HEK293 (cell line): ENCODE results near the gene RSBN1L.

Experiments
- CTCF ChIP-seq: fragments of 450-650 bp; formaldehyde crosslinking; IDR thresholded peaks from 2 replicates; pipeline ENCODE4 v1.5.1; 2016; ENCODE audit warnings: missing biosample characterization, missing genetic modification characterization
- YY1 ChIP-seq: fragments of 450-650 bp; formaldehyde crosslinking; IDR thresholded peaks from 2 replicates; pipeline ENCODE4 v1.5.1; 2018; ENCODE audit warnings: missing biosample characterization, missing genetic modification characterization
- ZNF280C ChIP-seq: fragments of 450-650 bp; formaldehyde crosslinking; IDR thresholded peaks from 2 replicates; pipeline ENCODE4 v1.5.1; 2016; ENCODE audit warnings: missing biosample characterization, missing genetic modification characterization
- ZNF354C ChIP-seq: fragments of 450-650 bp; formaldehyde crosslinking; IDR thresholded peaks from 2 replicates; pipeline ENCODE4 v1.5.1; 2016; ENCODE audit warnings: missing biosample characterization, missing genetic modification characterization, low read depth, borderline replicate concordance
- ZNF677 ChIP-seq: fragments of 450-650 bp; IDR thresholded peaks from 2 replicates; pipeline ENCODE4 v1.5.0; 2018; ENCODE audit warnings: missing biosample characterization, mild to moderate bottlenecking, missing genetic modification characterization, moderate library complexity
- TF ChIP-seq, protein P1 (sequence below): fragments of 450-650 bp; formaldehyde crosslinking; IDR thresholded peaks from 2 replicates; pipeline ENCODE4 v1.5.1; 2016; ENCODE audit warnings: missing biosample characterization, missing genetic modification characterization
- TF ChIP-seq, protein P2 (sequence below): fragments of 450-650 bp; formaldehyde crosslinking; IDR thresholded peaks from 2 replicates; pipeline ENCODE4 v1.5.1; 2016; ENCODE audit warnings: missing biosample characterization, missing genetic modification characterization, borderline replicate concordance
- TF ChIP-seq, protein P3 (sequence below): fragments of 450-650 bp; formaldehyde crosslinking; IDR thresholded peaks from 2 replicates; pipeline ENCODE4 v1.5.1; 2016; ENCODE audit warnings: missing biosample characterization, missing genetic modification characterization

GRCh38 chr7:77651575-77652162, 44.6 kb upstream of the RSBN1L start:
- no peak for TF ChIP-seq ZNF354C (tag by site-specific recombination)
- TF ChIP-seq CTCF, result no peak
- TF ChIP-seq, protein P1, sequence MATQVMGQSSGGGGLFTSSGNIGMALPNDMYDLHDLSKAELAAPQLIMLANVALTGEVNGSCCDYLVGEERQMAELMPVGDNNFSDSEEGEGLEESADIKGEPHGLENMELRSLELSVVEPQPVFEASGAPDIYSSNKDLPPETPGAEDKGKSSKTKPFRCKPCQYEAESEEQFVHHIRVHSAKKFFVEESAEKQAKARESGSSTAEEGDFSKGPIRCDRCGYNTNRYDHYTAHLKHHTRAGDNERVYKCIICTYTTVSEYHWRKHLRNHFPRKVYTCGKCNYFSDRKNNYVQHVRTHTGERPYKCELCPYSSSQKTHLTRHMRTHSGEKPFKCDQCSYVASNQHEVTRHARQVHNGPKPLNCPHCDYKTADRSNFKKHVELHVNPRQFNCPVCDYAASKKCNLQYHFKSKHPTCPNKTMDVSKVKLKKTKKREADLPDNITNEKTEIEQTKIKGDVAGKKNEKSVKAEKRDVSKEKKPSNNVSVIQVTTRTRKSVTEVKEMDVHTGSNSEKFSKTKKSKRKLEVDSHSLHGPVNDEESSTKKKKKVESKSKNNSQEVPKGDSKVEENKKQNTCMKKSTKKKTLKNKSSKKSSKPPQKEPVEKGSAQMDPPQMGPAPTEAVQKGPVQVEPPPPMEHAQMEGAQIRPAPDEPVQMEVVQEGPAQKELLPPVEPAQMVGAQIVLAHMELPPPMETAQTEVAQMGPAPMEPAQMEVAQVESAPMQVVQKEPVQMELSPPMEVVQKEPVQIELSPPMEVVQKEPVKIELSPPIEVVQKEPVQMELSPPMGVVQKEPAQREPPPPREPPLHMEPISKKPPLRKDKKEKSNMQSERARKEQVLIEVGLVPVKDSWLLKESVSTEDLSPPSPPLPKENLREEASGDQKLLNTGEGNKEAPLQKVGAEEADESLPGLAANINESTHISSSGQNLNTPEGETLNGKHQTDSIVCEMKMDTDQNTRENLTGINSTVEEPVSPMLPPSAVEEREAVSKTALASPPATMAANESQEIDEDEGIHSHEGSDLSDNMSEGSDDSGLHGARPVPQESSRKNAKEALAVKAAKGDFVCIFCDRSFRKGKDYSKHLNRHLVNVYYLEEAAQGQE (tag by site-specific recombination), result no peak
- TF ChIP-seq, protein P2, sequence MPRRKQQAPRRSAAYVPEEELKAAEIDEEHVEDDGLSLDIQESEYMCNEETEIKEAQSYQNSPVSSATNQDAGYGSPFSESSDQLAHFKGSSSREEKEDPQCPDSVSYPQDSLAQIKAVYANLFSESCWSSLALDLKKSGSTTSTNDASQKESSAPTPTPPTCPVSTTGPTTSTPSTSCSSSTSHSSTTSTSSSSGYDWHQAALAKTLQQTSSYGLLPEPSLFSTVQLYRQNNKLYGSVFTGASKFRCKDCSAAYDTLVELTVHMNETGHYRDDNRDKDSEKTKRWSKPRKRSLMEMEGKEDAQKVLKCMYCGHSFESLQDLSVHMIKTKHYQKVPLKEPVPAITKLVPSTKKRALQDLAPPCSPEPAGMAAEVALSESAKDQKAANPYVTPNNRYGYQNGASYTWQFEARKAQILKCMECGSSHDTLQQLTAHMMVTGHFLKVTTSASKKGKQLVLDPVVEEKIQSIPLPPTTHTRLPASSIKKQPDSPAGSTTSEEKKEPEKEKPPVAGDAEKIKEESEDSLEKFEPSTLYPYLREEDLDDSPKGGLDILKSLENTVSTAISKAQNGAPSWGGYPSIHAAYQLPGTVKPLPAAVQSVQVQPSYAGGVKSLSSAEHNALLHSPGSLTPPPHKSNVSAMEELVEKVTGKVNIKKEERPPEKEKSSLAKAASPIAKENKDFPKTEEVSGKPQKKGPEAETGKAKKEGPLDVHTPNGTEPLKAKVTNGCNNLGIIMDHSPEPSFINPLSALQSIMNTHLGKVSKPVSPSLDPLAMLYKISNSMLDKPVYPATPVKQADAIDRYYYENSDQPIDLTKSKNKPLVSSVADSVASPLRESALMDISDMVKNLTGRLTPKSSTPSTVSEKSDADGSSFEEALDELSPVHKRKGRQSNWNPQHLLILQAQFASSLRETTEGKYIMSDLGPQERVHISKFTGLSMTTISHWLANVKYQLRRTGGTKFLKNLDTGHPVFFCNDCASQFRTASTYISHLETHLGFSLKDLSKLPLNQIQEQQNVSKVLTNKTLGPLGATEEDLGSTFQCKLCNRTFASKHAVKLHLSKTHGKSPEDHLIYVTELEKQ (tag by site-specific recombination), result no peak
- no peak for TF ChIP-seq ZNF280C (tag by site-specific recombination)
- TF ChIP-seq YY1 (tag by site-specific recombination), result no peak
- TF ChIP-seq ZNF677 (tag by site-specific recombination), result no peak
- TF ChIP-seq, protein P3, sequence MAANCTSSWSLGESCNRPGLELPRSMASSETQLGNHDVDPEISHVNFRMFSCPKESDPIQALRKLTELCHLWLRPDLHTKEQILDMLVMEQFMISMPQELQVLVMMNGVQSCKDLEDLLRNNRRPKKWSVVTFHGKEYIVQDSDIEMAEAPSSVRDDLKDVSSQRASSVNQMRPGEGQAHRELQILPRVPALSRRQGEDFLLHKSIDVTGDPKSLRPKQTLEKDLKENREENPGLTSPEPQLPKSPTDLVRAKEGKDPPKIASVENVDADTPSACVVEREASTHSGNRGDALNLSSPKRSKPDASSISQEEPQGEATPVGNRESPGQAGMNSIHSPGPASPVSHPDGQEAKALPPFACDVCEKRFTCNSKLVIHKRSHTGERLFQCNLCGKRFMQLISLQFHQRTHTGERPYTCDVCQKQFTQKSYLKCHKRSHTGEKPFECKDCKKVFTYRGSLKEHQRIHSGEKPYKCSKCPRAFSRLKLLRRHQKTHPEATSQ, result no peak
